ENCODE results near the gene KLHL40.

DNA sequence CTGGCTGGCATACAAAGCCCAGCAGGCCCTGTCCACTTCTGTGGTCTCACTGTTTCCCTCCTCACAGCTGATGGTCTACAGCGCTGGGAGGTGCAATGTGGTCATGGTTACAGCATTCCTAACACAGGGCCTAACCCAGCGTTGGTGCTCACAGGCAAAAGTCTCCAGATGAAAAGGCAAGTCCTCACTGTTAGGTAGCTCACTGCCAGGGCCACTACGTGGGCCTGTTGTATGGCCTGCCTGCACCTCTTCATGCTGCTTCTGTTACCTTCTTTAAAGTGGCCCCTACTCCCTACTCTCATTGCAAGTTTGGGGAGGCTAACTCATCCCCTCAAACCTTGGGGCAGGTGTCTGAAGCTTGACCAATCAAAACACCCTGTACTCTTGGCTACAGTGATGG is 56.5 kb downstream of the KLHL40 start:
- TF ChIP-seq, protein P1, sequence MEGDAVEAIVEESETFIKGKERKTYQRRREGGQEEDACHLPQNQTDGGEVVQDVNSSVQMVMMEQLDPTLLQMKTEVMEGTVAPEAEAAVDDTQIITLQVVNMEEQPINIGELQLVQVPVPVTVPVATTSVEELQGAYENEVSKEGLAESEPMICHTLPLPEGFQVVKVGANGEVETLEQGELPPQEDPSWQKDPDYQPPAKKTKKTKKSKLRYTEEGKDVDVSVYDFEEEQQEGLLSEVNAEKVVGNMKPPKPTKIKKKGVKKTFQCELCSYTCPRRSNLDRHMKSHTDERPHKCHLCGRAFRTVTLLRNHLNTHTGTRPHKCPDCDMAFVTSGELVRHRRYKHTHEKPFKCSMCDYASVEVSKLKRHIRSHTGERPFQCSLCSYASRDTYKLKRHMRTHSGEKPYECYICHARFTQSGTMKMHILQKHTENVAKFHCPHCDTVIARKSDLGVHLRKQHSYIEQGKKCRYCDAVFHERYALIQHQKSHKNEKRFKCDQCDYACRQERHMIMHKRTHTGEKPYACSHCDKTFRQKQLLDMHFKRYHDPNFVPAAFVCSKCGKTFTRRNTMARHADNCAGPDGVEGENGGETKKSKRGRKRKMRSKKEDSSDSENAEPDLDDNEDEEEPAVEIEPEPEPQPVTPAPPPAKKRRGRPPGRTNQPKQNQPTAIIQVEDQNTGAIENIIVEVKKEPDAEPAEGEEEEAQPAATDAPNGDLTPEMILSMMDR (IDR thresholded peaks at IDR 0.05) = no peak
- TF ChIP-seq, protein P2, sequence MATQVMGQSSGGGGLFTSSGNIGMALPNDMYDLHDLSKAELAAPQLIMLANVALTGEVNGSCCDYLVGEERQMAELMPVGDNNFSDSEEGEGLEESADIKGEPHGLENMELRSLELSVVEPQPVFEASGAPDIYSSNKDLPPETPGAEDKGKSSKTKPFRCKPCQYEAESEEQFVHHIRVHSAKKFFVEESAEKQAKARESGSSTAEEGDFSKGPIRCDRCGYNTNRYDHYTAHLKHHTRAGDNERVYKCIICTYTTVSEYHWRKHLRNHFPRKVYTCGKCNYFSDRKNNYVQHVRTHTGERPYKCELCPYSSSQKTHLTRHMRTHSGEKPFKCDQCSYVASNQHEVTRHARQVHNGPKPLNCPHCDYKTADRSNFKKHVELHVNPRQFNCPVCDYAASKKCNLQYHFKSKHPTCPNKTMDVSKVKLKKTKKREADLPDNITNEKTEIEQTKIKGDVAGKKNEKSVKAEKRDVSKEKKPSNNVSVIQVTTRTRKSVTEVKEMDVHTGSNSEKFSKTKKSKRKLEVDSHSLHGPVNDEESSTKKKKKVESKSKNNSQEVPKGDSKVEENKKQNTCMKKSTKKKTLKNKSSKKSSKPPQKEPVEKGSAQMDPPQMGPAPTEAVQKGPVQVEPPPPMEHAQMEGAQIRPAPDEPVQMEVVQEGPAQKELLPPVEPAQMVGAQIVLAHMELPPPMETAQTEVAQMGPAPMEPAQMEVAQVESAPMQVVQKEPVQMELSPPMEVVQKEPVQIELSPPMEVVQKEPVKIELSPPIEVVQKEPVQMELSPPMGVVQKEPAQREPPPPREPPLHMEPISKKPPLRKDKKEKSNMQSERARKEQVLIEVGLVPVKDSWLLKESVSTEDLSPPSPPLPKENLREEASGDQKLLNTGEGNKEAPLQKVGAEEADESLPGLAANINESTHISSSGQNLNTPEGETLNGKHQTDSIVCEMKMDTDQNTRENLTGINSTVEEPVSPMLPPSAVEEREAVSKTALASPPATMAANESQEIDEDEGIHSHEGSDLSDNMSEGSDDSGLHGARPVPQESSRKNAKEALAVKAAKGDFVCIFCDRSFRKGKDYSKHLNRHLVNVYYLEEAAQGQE (IDR thresholded peaks at IDR 0.05; ENCODE audit: insufficient read depth in 1 of 2, low read depth in 2 of 2, low read length in 1 of 2) = no peak
- TF ChIP-seq TCF7L2 (IDR thresholded peaks at IDR 0.05; ENCODE audit: low read depth, low read length) = no peak

All from Panc1 (cell line).